Hematopoietic multipotent progenitor cell treated with erythropoietin and hydrocortisone succinate and interleukin-3 and kit ligand, for 6 days (in vitro differentiated cells): ENCODE data around the gene HTRA1.
A peak's percentile ranks its signal among the peaks of the same experiment; 100 is the strongest.

ENCODE experiments used
- DNase-seq: peaks from one replicate; pipeline ENCODE4 v3.0.0-alpha.2; 2015

HTRA1 gene

GRCh38 chr10:122455376-122456079 is 5.8 kb upstream of the HTRA1 start:
- DNase-seq, result no peak

- DNase-seq, result no peak
These were observed 3.4 kb upstream of the HTRA1 start for GRCh38 chr10:122457934-122458333.

GRCh38 chr10:122458693-122459092 is 2.7 kb upstream of the HTRA1 start:
- DNase-seq, result no peak

GRCh38 chr10:122459561-122460273 is 1.6 kb upstream of the HTRA1 start:
- no peak for DNase-seq

GRCh38 chr10:122460891-122461293 is 461 bp upstream of the HTRA1 start:
- no peak for DNase-seq

- DNase-seq, result no peak
These were observed 578 bp downstream of the HTRA1 start for GRCh38 chr10:122461729-122462532.

GRCh38 chr10:122462533-122463465 is 1.4 kb downstream of the HTRA1 start:
- no peak for DNase-seq

- DNase-seq, result no peak
These were observed 2.3 kb downstream of the HTRA1 start for GRCh38 chr10:122463466-122464249.

- DNase-seq, result no peak
These were observed 2.8 kb downstream of the HTRA1 start for GRCh38 chr10:122464250-122464510.

GRCh38 chr10:122464586-122464985 is 3.2 kb downstream of the HTRA1 start:
- DNase-seq, result no peak

GRCh38 chr10:122465401-122466040 is 4.2 kb downstream of the HTRA1 start:
- DNase-seq, result no peak

- DNase-seq, result no peak
These were observed 5.6 kb downstream of the HTRA1 start for GRCh38 chr10:122466951-122467381.

GRCh38 chr10:122467701-122468100 is 6.3 kb downstream of the HTRA1 start:
- DNase-seq, result no peak

- DNase-seq, result no peak
These were observed 7.1 kb downstream of the HTRA1 start for GRCh38 chr10:122468307-122468925.

GRCh38 chr10:122468926-122469781 is 7.8 kb downstream of the HTRA1 start:
- peak; percentile 31 for DNase-seq

- no peak for DNase-seq
These were observed 8.5 kb downstream of the HTRA1 start for GRCh38 chr10:122469848-122470247.

GRCh38 chr10:122471531-122472177 is 10.3 kb downstream of the HTRA1 start:
- no peak for DNase-seq

- DNase-seq, result no peak
These were observed 11.8 kb downstream of the HTRA1 start for GRCh38 chr10:122473116-122473515.

- peak; percentile 55 for DNase-seq
These were observed 12.9 kb downstream of the HTRA1 start for GRCh38 chr10:122474131-122474818.
